Measurements from ENCODE around the gene MRPS25.

- TF ChIP-seq CTCF (IDR thresholded peaks at IDR 0.05 in 2 of 3, conservative IDR thresholded peaks at IDR 0.05 in 1 of 3; ENCODE audit: insufficient read depth in 2 of 3, low read depth in 1 of 3, low read length in 3 of 3) (no peak), NR2C2 (CRISPR knock-in tag; IDR thresholded peaks at IDR 0.05) (no peak), NR2C2 (tag; IDR thresholded peaks at IDR 0.05) (no peak), ATF2 (CRISPR knock-in tag; IDR thresholded peaks at IDR 0.05) (no peak), NELFE (IDR thresholded peaks at IDR 0.05; ENCODE audit: insufficient read depth, insufficient read length) (no peak), ZNF165 (CRISPR knock-in tag; IDR thresholded peaks at IDR 0.05; ENCODE audit: borderline replicate concordance) (no peak), GTF3C2 (IDR thresholded peaks at IDR 0.05; ENCODE audit: borderline replicate concordance, extremely low read depth, insufficient read length) (no peak), EZH2 (IDR thresholded peaks at IDR 0.05; ENCODE audit: borderline replicate concordance, low read depth, low read length) (no peak), ATF6 (CRISPR knock-in tag; IDR thresholded peaks at IDR 0.05) (no peak), SIX5 (IDR thresholded peaks at IDR 0.05; ENCODE audit: borderline replicate concordance in 1 of 2, insufficient read depth in 1 of 2, low read depth in 1 of 2, low read length in 2 of 2) (no peak)
These were observed 8.3 kb downstream of the MRPS25 start for GRCh38 chr3:15056676-15057404.

All from K562 (cell line).